GM18508 (cell line): Measurements from ENCODE around the gene CORO7.

Experiments used
- ATAC-seq: cut with Tn5 transposase; IDR thresholded peaks from one replicate; pipeline ENCODE4 v1.9.1; 2021; ENCODE audit warnings: moderate number of reproducible peaks; ENCODE audit not compliant: insufficient read depth, unreplicated experiment

CORO7 gene

GRCh38 chr16:4385789-4386450 lies 30.5 kb downstream of the CORO7 start:
- no peak for ATAC-seq

GRCh38 chr16:4385066-4385788 lies 31.2 kb downstream of the CORO7 start:
- no peak for ATAC-seq

GRCh38 chr16:4384509-4384942 lies 31.9 kb downstream of the CORO7 start:
- no peak for ATAC-seq

GRCh38 chr16:4383591-4384444 lies 32.6 kb downstream of the CORO7 start:
- no peak for ATAC-seq

DNA sequence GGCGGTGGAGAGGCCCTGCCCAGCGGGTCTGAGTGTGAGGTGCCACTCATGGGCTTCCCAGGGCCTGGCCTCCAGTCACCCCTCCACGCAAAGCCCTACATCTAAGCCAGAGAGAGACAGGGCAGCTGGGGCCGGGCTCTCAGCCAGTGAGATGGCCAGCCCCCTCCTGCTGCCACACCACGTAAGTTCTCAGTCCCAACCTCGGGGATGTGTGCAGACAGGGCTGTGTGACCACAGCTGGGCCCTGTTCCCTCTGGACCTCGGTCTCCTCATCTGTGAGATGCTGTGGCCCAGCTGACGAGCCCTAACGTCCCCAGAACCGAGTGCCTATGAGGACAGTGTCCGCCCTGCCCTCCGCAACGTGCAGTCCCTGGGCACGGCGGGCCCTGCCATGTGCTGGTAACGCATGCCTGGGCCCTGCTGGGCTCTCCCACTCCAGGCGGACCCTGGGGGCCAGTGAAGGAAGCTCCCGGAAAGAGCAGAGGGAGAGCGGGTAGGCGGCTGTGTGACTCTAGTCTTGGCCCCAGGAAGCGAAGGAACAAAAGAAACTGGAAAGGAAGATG lies 33.5 kb downstream of the CORO7 start:
- ATAC-seq = no peak

DNA sequence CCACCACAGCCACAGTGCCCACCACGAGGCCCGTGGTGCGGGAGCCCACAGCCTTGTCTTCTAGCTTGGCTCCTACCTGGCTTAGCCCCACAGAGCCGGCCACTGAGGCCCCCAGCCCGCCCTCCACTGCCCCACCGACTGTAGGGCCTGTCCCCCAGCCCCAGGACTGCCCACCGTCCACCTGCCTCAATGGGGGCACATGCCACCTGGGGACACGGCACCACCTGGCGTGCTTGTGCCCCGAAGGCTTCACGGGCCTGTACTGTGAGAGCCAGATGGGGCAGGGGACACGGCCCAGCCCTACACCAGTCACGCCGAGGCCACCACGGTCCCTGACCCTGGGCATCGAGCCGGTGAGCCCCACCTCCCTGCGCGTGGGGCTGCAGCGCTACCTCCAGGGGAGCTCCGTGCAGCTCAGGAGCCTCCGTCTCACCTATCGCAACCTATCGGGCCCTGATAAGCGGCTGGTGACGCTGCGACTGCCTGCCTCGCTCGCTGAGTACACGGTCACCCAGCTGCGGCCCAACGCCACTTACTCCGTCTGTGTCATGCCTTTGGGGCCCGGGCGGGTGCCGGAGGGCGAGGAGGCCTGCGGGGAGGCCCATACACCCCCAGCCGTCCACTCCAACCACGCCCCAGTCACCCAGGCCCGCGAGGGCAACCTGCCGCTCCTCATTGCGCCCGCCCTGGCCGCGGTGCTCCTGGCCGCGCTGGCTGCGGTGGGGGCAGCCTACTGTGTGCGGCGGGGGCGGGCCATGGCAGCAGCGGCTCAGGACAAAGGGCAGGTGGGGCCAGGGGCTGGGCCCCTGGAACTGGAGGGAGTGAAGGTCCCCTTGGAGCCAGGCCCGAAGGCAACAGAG lies 34.2 kb downstream of the CORO7 start:
- no peak for ATAC-seq

- ATAC-seq = no peak
These were observed 35.1 kb downstream of the CORO7 start for GRCh38 chr16:4381072-4381934.

DNA sequence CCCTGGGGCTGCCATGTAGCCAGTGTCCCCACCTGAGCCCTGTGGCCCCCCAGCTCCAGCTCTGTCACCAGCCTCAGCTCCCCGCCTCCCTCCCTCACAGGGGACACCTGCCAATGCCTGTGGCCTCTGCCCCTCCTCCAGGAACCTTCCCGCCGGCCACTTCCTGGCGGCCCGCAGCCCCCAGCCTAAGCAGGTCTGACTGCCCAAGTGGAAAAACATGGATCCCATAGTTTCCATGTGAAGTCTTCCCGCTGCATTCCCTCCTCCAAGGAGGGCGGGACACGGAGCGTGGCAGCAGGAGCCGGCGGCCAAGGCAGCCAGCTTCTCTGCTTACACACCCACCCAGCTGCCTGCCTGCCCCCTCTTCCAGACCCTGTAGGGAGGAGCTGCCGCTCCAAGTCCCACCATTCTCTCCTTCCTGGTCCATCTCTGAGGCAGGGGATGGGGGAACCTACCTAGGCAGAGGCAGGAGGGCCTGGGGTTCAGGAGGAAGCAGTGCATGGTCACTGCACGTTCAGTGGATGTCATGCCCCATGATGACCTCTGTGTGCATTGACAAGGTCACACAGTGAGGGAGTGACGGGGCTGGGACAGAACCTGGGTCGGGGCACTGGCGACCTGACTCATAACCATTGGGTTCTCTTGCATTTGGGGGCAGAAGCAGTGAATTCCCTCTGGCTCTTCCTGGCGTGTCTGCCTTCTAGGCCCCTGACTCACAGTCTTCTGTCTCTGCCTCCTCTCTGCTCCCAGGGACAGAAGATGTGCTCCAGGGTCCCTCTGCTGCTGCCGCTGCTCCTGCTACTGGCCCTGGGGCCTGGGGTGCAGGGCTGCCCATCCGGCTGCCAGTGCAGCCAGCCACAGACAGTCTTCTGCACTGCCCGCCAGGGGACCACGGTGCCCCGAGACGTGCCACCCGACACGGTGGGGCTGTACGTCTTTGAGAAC lies 36.0 kb downstream of the CORO7 start:
- no peak for ATAC-seq

DNA sequence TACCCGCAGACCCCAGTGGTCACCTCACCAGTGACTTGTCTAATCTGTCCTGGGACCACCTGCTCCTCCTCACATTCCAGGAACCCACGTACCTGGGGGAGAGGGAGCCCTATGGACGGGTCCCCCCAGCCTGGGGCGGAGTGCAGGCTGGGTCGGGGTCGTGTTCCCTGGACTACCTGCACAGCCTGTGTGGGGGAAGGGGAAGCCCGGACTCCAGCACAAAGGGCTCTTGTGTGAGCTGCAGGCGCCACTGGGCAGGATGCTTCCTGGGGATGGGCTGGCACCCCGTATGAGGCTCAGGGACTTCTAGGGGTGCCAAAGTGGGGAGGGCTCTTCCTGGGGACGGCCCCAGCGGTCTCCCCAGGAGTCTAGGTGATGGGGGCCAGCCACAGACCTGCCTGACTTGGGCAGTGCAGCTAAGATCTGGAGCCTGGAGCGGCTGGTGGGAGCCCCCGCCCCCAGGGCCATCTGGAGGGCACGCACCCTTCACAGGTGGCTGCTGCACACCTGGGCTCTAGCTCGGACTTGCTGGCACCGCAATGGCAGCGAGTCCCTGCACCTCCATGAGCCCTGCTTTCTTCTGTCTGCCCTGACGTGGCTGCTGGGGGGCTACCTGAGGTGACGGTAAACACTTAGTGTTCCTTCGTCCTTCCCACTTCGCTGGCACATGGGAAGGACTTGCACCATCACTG lies 37.3 kb downstream of the CORO7 start:
- ATAC-seq = no peak

DNA sequence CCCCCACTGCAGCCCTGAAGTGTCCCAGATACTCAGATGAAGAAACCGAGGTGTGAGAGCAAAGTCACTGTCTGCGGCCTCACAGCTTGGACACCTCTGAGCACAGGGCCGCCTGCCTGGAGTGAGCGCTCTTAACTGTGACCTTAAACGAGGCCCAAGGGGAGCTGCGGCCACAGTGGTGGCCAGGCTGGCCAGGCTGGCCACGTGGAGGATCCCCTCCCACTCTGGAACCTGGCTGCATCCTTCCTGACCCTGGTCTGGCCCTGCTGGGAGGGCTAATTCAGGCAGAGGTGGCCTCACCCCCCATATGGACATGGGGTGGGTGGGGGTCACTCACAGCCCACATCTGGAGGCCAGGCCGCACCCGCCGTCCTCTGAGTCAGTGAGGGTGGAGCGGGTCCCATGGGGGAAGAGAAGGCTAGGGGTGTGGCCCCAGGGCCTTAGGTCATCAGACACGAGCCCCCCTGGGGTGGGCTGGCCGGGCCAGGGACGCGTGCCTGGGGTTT lies 38.2 kb downstream of the CORO7 start:
- ATAC-seq = no peak

- no peak for ATAC-seq
These were observed 38.7 kb downstream of the CORO7 start for GRCh38 chr16:4377573-4378154.

- ATAC-seq = no peak
These were observed 39.4 kb downstream of the CORO7 start for GRCh38 chr16:4376893-4377572.

GRCh38 chr16:4376126-4376892 lies 40.1 kb downstream of the CORO7 start:
- no peak for ATAC-seq

- no peak for ATAC-seq
These were observed 40.7 kb downstream of the CORO7 start for GRCh38 chr16:4375717-4376116.

DNA sequence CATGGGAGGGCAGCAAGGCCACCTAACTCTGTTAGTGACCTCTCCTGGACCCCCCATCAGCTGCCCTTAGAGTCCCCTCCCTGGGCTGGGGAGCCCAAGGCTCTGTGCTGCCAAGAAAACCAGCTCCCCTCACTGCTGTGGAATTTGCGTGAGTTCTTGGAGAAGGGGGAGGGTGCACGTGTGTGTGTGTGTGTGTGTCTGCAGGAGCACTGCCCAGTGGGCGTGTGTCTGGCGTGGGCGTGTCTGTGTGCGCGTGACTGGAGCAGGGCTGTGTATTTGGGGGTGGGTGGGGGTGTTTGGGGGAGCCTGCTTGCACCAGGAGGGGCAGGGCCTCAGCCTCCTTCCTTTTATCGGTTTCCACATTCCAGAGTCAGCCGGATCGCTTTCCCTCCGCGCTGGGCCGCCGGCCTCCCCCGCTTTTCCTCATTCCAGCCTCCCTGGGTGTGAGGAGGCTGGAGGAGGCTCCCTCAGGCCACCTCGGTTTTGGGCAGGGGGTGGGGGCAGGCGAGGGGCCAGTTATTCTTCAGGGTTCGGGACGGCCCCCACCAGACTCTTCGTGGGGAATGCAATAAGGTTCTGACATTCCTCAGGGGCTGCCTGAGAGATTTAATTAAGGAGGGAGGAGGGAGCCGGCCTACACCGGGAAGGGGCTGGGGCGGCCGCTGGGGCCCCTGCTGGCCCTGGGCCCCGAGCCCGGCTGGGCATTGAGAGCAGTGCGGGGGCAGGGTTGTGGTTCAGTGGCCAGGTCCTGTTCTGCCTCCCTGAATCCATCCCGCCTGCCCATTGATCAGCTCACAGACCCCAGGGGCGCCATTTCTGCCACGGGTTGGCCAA lies 42.3 kb downstream of the CORO7 start:
- ATAC-seq = no peak
